Fibroblast of upper back skin (primary cell): ENCODE data around the gene CTCF.
"Not testable (repeated sequence)": the region's sequence is repeated elsewhere in the genome, so short reads cannot be mapped to it uniquely, and the experiment has no call there.

Source experiments
- DNase-seq: peaks from one replicate; pipeline ENCODE4 v3.0.0-alpha.2; 2013

Gene CTCF, protein sequence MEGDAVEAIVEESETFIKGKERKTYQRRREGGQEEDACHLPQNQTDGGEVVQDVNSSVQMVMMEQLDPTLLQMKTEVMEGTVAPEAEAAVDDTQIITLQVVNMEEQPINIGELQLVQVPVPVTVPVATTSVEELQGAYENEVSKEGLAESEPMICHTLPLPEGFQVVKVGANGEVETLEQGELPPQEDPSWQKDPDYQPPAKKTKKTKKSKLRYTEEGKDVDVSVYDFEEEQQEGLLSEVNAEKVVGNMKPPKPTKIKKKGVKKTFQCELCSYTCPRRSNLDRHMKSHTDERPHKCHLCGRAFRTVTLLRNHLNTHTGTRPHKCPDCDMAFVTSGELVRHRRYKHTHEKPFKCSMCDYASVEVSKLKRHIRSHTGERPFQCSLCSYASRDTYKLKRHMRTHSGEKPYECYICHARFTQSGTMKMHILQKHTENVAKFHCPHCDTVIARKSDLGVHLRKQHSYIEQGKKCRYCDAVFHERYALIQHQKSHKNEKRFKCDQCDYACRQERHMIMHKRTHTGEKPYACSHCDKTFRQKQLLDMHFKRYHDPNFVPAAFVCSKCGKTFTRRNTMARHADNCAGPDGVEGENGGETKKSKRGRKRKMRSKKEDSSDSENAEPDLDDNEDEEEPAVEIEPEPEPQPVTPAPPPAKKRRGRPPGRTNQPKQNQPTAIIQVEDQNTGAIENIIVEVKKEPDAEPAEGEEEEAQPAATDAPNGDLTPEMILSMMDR

DNA sequence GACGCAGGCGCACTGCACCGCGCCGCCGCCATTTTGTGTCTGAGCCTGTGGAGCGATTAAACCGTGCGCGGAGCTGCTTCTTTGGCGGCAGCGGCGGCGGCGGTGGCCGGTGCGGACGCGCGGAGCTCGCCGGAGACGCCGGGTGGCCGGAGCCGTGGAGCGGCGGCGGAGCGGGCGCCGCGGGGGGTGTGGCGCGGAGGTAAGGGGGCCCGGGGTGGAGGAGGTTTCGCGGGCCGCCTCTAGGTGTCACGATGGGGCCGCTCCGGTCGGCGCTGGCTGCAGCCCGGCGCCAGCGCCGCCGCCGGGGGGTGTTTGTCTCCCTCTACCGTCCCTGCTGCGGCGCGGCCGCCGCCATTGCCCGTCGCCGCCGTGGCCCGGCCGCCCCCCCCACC is at the start of gene CTCF:
Gene CTCF, plus strand, starts transcription at position 1 of the 392 bp plus-strand sequence. CDS start 48,307 bp downstream, outside the sequence.
- peak; percentile 84 for DNase-seq

GRCh38 chr16:67513892-67514291 is 48.4 kb upstream of the CTCF start:
- DNase-seq: not testable (repeated sequence)

DNA sequence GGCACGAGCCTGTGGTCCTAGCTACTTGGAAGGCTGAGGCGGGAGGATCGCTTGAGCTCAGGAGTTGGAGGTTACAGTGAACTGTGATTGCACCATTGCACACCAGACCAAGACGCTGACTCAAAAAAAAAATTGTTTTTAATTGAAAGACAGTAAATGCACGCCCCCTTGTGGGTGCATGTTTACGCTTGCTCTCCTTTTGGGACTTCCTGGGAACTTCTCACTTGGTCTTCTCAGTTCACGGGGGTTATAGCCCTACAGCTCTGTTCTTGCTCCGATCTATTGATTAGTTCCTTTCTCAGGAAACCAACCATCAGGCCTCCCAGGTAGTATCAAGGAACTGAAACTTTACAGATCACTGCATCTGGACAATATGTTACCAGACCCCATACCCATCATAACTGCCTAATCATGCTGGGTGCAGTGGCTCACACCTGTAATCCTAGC is 47.9 kb upstream of the CTCF start:
- peak; percentile 81 for DNase-seq

DNA sequence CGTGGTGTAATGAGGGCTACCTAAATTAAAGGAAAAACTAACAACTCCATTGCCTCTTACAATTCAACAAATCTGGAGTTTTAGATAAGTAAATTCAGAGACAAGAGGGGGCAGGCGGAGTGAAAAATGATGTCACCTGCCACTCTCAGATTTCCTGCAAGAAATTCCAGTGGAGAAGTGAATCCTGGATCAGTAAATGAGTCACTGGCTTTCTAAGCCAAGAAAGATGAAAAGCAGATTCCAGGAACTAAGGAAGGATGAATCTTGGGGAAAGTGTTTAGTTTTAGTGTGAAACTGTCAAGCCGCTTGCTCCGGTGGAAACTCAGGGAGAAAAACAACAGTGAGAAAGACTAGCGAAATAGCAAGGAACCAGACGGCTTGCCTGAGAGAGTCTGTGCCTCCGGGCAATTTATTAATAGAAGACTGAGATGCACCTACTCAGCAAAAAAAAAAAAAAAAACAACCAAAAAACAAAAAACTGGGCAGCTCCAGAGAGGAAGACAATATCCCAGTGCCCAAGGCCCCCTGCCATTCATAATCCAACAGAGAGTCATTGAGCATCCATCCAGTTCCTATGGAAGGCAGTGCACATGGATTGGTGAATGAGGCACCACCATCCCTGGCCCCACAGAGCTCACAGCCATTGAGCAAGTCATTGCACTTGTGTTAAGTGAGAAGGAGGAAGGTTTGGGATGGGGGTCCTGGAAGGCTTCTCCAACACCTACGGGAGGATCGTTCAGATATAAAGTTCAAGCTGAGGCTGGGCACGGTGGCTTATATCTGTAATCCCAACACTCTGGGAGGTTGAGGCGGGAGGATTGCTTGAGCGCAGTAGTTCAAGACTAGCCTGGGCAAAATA is 45.8 kb upstream of the CTCF start:
- DNase-seq: peak; percentile 78

- DNase-seq: no peak
Measured at GRCh38 chr16:67517155-67517445, 45.2 kb upstream of the CTCF start.

DNA sequence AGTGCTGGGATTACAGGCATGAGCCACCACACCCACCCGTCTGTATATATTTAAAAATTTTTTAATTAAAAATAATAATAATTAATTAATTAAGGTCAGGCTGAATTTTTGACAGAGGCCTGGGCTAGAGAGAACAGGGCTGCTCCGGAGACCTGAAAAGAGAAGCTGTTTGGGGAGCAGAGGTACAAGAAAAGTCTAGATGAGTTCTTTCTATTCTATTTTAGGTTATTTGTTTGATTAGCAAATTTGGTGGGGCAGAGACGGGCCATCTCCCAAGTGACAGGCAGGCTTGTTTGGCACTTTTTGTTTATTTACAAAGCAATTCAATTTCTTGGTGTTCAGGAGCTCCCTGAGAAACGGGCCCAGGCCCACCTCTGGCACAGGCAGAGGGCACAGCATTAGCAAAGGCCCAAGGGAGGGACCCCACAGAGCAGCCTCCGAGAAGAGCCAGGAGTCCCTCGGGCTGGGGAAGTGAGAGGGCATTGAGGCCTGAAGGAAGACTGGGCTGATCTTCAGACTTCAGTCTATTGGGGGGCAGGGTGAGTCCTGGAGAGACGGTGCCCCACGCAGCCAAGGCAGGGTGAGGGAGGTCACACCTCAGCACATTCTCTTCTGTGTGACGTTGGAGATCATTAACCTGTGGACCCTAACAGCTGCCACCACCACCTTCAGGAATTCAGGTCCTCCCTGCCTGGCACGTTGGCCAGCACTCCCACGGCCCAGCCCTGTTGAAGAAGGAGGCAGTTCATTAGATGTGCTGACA is 44.5 kb upstream of the CTCF start:
- no peak for DNase-seq

- DNase-seq: no peak
Measured at GRCh38 chr16:67518676-67519075, 43.6 kb upstream of the CTCF start.

GRCh38 chr16:67519242-67519641 is 43.1 kb upstream of the CTCF start:
- DNase-seq: no peak

DNA sequence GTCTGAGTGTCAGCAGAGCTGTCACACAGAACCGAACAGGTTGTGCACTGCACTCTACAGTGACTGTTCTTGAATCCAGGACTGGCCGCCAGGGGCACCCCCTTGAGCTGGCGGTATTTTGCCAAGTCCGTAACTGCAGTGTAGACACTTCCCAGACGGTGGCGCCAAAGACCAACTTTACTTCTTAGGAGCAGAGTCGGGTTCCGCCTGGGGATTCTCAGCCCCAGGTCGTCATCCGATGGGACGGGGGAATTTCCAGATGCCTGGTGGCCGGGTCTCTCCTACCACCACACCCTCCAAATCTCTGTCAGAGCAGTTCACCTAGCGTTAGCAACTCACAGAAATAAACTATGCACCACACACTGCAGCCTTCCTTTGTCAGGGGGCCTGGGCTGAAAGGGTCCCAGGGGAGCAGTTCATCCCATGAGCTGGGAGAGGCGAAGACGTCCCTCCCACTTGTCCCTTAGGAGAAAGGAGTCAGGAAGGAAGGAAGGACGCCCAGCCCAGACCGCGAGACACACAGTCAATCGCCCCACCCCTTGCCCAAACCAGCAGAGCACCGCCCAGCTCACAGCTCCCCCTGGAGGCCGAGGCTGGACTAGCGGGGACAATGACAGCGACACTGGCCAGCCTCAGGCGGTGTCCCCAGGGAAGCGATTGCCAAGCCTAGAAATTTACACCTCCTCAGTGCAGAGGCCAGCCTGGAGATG is 41.1 kb upstream of the CTCF start:
- DNase-seq: peak; percentile 95

GRCh38 chr16:67525176-67525860 is 37.0 kb upstream of the CTCF start:
- peak; percentile 39 for DNase-seq

- DNase-seq: no peak
Measured at GRCh38 chr16:67526149-67526791, 36.1 kb upstream of the CTCF start.

GRCh38 chr16:67528222-67528869 is 34.0 kb upstream of the CTCF start, which contains the start of gene RIPOR1:
Gene RIPOR1 (plus strand): TSS chr16:67528829. CDS start chr16:67538447, 9,618 bp downstream.
- DNase-seq: no peak

- DNase-seq: no peak
Measured at GRCh38 chr16:67528870-67529581, 33.3 kb upstream of the CTCF start.

DNA sequence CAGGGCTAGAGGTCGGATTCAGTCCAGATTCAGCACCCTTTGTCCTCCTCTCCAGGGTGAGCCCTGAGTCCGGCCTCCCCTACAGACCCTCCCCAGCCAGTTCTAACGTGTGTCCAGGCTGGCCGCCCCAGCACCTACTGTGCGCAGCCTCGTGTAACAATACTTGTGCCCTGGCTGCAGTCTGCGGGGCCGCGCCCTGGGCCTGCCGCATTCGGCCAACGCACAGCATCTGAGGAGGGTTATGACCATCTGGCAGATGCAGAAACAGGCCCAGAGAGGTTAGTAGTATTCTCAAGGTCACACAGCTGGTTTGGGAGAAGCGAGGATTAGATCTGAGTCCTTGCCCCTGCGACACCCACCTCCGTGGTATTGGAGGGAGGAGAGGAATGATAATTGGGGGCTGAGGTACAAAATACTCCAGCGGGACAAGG is 32.7 kb upstream of the CTCF start:
- no peak for DNase-seq

DNA sequence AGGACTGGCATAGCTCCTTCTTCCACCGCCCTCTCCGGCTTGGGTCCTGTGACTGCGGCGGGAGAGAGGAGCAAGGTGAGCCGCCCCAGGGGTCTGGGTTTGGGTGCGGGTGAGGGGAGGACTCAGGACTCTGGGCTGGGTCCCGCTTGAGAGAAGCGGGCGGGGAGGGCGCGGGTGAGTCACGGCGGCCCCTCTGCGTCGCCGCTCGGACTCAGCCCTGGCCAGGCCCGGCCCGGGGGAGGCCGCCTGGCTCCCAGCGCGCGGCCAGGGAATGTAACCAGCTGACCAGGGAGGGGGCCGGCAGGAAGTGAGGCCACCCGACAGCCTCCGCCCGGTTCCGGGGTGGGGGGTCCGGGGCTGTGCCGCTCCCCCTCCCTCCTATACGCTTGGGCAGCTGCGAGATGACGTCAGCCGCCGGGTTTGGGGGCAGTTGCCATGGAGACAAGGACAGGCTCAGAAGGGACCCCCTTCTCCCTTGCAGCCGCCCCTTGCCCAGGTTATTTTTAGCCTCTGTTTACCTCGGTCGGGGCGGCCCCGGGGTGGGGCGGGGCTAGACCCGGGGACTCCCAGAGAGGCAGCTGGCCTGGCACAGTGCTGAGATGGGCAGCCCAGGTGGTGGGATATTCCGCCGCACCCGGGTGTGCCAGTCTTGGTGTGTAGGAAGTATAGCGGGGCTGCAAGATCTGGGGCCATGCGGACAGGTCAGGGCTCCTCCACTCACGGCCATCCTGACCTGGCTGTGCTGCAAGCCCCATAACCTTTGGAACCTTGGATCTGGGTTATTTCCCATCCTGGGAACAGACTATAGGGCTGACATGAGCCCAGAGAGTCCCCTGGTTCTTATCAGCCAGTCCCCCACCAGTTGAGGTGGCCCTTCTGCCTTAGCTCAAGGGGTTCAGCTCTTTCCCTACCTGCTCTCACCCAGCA is 32.0 kb upstream of the CTCF start:
- DNase-seq: peak; percentile 63

DNA sequence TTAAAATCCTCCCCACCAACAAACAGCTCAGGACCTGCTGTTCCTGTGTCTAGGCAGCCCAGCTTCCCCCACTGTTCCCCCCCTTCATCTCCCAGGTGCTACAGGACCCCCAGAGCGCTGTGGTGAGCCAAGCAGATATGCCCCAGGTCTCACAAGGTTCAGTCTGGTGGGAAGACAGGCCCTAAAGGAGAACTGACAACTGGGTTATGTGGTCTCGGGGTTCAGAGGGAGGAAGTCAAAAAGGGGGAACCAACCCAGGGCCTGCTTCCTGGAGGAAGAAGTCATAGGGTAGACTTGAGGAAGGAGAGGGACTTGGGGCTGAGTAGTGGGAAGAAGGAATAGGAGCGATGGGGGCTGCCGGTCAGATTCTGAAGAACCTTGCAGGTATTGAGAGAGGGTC is 31.1 kb upstream of the CTCF start:
- DNase-seq: no peak

DNA sequence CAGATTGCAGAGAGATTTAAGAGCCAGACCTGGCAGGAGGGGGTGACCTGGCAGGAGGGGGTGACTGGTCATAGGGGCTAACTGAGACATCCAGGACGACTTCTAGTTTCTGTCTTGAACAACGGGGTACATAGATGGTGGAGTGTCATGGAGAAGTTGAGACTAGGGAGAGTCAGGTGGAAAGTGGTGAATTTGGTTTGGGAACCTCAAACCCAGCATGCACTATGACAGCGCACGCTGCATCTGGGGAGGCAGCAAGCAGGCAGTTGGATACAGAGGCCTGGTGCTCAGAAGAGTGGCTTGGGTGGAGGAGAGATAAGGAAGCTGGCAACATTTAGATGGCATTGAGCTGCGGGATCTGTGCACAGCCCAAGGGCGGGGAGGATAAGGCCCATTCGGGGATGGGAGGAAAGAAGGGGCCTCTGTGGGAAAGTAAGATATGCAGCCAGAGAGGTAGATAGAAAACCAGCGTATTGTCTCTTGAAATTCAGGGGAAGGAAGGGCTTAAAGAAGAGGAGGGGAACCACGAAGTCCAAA is 29.2 kb upstream of the CTCF start:
- DNase-seq: no peak

- DNase-seq: not testable (repeated sequence)
Measured at GRCh38 chr16:67533987-67534386, 28.3 kb upstream of the CTCF start.
